ENCODE measurements around the gene TMEM94.
"Not testable (repeated sequence)": the region's sequence is repeated elsewhere in the genome, so short reads cannot be mapped to it uniquely, and the experiment has no call there.

Gene TMEM94

DNA sequence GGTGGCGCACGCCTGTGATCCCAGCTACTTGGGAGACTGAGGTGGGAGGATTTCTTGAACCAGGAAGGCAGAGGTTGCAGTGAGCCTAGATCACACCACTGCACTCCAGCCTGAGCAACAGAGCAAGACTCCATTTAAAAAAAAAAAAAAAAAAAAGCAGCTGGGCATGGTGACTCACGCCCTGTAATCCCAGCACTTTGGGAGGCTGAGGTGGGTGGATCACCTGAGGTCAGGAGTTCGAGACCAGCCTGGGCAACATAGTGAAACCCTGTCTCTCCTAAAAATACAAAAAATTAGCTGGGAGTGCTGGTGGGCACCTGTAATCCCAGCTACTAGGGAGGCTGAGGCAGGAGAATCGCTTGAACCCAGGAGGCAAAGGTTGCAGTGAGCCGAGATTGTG is 10.5 kb upstream of the TMEM94 start:
- not testable (repeated sequence) for DNase-seq

DNA sequence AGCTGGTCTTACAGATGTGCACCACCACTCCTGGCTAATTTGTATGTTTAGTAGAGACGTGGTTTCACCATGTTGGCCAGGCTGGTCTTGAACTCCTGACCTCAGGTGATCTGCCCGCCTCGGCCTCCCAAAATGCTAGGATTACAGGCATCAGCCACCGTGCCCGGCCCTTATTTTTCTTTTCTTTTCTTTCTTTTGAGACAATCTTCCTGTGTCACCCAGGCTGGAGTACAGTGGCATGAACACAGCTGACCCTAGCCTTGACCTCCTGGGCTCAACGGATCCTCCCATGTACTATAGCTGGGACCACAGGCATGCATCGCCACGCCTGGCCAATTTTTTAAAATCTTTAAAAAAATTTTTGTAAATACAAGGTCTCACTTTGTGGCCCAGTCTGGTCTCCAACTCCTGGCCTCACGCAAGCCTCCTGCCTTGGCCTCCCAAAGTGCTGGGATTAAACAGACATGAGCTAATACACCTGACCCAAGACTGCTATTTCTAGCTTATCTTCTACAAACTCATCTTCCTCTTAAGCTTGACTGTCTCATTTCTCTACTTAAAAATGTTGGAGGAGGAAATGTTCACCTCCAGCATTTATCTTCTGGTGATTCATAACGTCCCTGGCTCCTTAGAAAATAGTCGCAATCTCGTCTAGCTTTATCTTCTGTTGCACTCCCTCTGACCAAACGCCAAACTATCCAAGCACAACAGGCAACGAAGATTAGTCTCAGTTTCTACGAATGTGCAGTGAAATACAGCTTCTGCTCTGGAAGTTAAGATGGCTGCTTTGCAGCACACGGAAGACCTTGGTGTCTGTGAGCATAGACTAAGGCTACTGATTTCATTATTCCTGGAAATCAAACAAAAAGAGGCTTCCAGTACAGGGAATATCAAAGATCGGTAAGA is 8.2 kb upstream of the TMEM94 start:
- no peak for DNase-seq

DNA sequence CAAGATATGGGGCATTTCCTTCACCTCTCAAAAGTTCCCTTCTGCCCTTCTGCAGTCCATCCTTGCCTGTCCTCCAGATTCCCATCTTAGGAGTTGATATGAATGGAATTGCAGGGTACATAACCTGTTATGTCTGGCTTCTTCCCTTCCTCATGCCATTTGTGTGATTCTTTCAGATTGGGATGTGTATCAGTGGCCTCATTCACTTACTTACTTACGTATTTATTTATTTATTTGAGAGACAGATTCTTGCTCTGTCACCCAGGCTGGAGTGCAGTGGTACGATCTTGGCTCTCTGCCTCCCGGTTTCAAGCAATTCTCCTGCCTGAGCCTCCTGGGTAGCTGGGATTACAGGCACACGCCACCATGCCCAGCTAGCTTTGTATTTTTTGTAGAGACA is 6.2 kb upstream of the TMEM94 start:
- DNase-seq, result no peak

DNA sequence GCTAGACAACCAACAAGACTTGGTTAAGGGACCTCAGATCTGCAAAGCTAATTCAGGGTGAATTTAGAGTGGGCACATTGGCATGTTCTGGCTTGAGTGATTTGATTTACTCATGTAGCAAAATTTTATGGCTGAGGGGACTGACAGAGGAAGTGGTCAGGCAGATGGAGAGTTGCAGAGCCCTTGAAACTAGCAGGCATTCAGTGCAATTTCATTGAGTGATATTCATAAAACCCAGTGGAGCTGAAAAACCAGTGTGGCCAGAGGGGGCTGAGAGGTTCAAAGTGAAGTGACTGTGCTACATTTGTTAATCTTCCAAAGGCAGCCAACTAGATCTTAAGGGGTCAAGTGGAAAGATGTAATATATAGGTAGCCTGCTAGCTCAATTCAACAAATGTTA is 2.2 kb upstream of the TMEM94 start:
- no peak for DNase-seq

DNA sequence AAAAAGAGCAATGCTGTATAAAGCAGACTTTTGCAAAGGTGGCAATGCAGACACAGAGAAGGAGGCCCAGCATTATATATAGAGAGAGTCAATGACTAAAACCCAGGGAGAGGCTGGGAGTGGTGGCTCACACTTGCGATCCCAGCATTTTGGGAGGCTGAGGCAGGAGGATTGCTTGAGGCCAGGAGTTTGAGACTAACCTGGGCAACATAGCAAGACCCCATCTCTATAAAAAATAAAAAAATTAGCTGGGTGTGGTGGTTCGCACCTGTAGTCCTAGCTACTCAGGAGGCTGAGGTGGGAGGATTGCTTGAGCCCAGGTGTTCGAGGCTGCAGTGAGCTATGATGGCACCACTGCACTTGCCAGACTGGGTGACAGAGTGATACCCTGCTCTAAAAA is 1.8 kb upstream of the TMEM94 start:
- DNase-seq, result not testable (repeated sequence)

DNA sequence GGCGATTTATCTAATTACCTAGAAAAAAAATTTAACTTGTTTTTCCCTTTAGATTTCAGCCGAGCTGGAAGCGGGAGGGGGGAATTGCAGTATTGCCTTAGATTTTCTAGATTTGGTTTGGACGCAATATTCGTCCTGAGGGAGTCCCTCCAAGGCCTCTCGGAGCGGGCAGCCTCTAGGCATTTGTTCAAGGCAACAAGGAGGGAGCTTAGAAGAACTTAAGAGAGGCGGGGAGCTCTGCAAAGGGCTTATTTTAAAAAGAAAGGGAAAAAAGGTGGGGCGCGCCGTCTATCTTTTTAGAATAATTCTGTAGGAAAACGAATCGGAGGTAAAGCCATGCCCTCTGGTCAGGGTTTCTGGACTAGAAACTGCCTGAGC is 407 bp upstream of the TMEM94 start:
- DNase-seq, result no peak

DNA sequence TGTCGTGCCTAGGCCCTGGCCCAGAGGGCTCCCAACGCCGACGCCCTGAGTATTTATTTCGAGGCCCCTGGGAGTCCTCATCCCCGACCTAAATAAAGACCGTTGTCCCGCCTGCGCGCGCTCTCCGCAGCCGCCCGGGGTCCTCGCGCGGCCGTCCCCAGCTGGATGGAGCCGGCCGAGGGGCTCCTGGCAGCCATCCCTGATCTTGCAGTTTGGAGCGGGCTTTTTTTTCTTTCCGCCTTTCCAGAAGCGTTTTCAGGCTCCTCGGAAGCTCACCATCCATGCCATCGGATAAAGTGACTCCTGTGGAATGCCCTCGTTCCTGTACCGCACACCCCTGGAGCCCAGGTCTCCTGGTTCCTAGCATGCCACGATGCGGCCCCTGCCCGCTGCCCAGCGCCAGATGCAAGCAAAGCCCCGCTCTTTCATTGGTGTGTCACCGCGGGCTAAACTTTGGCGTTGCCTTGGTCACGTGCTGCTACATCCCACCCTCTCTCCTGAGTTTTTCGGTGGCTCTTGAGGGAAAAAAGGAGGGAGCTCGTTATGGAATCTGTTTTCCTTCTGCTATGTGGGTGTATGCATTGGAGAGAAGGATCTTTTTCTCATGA is 716 bp downstream of the TMEM94 start:
- no peak for DNase-seq

DNA sequence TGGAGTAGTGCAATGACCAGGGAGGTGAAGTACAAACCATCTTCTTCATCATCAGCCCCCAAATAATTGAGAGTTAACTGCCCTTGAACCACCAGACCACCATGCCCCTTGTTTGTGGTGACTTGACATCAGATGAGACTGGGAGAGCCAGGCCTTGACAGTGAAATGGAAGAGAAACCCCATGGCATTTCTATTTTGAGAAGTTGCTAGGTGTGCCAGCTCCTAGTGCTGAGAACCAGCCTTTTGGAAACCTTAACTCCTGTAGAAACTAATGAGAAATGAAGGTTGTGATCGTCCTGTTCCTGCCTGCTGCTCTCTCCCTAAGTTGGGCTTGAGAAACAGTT is 2.8 kb downstream of the TMEM94 start:
- DNase-seq, result no peak

DNA sequence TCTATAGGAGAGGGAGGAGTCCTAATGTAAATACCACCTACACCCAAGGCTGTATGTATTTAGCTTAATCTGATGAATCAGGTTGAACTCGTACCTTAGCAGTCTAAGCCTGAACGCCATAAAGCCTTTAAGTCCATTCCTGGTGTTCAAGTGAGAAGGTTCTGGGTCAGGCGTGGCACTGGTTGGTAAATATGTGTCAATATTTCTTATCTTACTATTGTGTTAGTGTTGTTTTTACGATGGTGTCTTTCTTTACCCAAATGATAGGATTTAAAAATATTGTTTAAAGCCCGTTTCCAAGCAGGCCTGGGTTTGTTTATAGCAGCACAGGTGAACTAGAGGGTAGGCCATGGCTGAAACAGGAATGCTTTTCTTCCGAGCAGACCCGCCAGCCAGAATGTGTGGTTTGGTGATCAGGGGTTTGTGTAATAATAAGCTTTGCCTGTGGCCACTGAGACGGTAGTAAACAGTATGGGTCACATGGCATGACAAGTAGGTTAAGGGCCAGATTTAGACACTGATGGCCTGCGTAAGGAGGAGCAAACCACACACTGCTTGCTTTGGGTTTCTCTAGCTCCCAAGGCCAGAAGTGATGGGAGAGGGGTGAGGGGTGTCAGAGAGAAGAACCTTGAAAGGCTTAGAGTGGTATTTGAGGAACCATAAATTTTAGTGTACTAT is 3.3 kb downstream of the TMEM94 start:
- no peak for DNase-seq

DNA sequence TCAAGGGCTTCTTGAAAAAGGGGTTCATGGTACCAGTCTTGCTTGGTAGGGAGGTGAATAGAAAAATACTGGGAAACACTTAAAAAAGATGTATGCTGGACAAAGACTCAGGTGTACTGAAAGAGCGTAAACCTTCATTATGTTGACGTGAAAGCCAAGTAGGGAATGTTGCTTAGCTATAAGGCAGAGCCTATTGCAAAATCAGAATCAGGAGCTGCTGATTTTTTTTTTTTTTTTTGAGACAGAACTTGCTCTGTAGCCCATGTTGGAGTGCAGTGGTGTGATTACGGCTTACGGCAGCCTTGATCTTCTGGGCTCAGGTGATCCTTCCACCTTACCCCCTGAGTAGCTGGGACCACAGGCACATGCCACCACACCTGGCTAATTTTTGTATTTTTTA is 3.9 kb downstream of the TMEM94 start:
- no peak for DNase-seq

DNA sequence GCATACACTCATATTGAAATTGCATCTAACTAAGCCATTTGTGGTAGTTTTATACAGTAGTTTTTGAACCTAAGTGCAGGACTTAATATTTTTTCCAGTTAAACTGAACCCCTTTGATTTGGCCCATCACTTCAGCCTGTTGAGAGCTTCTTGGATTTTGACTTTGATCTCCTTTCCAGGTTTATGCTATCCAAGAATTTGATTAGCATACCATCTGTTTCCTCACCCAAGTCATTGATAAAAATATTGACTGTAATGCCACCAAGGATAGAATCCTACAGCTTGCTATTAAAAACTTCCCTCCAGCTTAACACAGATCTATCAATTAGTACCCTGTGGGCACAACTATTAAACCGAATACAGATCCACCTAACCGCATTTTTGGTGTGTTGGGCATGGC is 7.2 kb downstream of the TMEM94 start:
- no peak for DNase-seq

DNA sequence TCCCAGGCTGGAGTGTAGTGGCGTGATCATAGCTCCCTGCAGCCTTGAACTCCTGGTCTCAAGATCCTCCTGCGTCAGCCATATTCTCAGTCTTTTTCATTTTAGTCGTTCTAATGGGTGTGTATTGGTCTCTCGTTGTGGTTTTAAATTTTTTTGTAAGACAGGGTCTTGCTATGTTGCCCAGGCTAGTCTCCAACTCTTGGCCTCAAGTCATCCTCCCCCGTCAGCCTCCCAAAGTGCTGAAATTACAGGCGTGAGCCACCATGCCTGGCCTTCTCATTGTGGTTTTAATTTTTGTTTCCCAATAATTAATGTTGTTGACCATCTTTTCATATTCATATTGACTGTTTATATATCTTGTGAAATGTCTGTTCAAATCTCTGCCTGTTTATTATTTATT is 8.6 kb downstream of the TMEM94 start:
- DNase-seq, result no peak

DNA sequence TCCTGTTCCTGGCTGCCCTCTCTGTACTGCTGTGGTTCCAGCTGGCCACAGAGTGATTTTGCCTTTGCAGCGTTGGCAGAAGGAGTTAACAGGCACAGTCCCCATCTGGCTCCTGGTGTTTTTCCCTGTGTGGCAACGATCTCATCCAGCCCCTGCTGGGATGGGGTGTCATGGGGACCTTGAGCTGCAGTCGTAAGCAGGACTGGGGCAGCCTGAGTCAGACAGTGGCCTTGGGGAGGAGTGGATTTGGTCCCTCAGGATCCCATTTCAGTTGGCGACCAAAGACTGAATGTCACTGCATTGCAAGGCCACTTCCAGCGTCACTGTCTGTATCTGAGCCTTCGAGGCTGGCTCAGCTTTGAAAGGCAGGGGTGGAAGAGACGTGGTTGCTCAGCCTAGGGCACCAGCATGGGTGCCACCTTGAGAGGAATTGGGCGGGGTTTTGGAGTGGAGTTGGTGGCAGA is 11.9 kb downstream of the TMEM94 start:
- DNase-seq, result no peak

DNA sequence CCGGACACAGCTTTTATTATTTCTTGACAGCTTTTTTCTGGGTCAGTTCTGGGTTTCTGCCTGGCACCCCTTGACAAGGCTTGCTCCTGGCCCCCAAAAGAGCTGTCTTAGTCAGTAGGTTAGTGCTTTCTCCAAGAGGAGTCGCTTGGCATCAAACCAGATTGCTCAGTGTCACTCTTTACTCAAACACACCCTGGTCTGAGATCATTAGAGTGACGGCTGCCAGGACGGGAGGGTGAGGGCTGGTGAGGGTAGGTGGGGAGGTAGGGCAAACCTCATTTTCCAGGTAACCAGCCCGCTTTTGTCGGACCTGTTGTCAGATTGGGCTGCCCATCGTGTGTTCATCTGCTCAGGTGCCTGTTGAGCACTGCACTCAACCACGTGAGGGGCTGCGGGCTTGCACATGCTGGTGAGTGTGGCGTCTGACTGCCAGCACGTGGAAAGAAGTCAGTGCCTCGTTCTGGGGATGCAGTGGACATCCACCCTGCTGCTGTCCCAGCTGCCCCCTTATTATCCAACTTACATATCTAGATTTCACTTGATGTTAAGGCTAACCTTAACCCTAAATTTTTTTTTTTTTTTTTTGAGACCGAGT is 12.4 kb downstream of the TMEM94 start:
- DNase-seq, result no peak

DNA sequence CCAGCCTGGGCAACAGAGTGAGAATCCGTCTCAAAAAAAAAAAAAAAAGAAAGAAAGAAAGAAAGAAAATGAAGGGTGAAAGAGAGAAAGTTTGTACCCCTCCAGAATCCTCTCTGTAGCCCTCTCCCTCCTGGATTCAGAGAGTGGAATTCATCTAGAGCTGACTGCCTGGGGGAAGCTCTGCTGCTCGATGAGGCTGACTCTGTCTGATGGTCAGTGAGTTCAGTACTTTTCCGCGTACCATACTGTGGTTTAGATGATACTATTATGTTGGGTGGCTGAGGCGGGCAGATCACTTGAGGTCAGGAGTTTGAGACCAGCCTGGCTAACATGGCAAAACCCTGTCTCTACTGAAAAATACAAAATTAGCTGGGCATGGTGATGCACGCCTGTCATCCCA is 14.8 kb downstream of the TMEM94 start:
- DNase-seq, result no peak

DNA sequence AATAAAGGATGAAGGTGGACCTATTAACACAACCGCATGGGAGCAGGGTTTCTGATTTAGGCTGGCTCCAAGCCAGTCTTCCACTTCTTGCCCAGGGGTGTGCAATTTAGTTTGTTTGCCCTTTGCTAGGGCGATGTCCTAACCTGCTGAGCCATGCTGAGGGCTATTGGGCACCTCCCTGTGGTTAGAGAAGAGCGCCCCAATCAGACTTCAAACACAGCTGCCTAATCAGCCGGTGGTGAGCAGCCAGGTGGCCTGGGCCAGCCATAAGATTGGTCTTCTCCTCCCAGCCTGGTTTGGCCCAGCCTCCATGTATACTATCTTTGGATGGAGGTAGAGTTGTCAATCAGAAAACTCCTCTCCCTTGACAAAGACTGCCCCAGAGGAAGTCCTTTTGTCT is 15.7 kb downstream of the TMEM94 start:
- DNase-seq, result no peak

DNA sequence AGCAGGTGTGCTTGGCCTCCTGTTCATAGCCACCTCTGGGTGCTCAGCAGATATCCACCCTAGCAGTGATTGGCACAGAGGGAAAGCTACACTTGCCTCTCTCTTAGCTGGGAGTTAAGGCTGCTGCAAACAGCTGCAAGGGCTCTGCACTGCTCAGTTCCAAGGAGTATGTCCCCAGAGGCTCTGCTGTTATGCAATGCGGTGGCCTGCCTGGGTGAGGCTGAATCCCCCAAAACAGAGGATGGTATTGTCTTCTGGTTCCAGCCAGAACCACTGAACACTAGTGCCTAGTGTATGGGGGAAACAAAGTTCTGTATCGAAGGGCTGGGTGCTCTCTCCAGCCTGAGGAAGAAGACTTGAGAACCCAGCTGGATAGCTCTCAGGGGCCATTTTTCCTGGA is 16.8 kb downstream of the TMEM94 start:
- DNase-seq, result no peak

DNA sequence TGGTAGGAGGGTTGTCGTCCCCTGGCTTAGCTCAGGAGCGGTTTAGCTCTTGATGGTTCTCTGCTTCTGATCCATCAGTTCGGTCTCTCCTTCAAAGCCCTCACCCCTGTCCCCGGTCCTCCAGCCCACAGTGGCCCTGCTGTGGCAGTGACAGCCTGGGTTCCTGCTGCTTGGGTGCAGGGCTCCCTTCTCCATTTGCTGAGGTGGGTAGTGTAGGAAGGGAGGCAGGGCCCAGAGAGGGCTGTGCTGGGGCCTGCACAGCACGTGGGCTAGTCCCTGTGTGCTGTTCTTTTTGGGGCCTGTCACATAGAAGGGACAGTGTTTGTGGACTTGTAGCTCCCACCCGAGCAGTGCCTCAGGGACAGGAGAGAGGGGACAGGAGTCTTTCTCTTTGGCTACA is 18.3 kb downstream of the TMEM94 start:
- no peak for DNase-seq

DNA sequence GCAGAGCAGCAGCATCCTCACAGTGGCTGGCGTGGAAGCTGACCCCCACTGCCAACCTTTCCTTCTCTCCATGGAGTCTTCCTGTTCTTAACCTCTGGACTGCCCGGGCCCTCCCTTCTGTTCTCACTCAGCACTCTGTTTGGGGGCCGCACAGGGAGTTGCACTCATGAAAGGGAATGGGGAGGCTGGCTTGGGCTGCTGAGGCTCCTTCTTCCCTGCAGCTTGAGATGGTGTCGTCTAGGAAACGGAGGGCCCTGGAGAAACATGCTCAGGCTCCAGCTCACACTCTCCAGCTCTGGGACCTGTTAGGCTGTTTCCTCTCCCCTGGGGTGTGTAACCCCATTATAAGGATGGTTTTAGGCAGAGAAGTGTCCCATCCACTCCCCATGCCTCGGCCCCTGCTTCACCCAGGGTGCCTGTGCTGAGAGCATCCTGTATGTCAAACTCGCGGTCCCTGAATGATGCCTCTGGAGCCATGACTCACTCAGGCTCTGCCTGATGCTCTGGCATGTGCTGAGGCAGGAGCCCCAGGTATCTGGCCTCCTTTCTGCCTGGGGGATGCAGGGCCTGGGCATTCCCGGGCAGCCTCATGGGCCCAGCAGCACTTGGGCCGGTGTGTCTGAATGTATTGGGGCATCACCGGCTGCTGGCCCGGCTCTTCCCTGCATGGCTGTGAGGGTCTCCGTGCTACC is 18.9 kb downstream of the TMEM94 start:
- DNase-seq, result no peak

DNA sequence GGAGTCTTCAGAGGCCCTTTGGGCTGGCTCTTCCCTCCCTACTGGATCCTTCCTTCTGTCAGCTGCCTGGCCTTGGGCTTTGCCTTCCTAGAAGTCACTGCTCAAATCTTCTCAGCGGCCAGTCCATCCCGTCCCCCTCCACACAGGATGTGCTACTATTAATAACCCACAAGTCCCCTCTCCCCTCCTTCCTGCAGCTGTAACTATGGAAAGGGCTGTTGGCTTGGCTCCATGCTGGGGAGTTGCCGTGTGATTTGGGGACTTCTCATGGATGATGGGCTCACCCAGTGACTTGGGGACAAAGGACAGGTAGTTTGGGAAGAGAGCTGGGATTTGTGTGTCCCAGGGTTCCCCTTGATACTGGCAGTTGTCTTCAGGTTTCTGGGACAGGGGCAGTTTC is 19.4 kb downstream of the TMEM94 start:
- no peak for DNase-seq

DNA sequence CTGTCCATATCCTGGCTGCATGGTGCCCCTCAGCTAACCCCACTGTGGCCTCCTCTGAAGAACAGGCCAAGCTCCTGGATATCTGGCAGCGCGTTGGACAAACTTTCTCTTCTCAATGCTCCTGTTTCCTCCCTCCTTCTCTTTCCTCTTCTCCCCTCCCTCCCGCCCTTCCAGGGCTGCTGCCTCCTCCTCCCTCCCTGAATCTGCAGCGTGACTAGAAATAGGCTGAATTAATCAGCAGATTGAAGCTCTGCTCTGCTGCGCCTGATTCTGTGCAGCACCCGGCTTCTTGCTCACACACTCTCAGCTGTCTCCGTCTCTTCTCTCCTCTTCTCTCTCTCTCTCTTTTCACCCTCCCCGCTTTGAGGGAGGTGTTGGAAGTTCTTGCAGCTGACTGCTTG is 19.8 kb downstream of the TMEM94 start:
- no peak for DNase-seq

DNA sequence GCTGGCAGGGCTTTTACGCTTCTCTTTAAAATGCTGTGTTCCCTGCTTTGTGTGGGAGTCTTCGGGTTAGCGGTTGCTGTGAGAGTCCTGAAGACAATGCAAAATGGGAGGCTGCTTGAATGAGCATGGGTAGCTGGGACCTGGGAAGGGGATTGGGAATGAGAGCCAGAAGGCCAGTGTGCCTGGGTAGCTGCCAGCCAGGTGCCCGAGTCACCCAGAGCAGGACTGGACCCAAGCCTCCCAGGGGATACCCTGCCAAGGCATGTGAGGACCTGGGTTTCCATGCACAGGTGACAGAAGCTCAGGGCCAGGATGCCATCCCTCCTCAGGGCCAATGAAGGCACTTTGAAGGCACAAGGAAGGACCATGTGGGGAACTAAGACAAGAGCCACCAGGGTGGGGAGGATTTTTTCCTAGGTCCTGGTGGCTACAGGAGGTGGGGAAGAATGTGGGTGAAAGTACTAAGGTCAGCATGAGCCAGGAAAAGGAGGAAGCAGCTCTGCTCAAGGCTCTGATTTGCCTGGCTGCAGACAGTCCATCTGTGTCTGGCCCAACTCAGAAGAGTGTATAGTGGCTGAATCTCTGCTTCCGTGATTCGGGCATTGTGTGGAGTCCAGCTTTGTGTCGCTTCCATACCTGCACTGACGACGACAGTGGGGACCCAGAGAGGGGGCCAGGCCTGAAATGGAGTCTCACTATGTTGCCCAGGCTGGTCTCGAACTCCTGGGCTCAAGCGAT is 20.5 kb downstream of the TMEM94 start:
- DNase-seq, result no peak

Data from activated CD4-positive, alpha-beta T cell treated with anti-CD3 and anti-CD28 coated beads, Interleukin-2, amount 50 U/mL, for 4 hours (primary cell).